ENCODE data around the gene KIF5B.
"Not testable (repeated sequence)": the region's sequence is repeated elsewhere in the genome, so short reads cannot be mapped to it uniquely, and the experiment has no call there.

Gene KIF5B

DNA sequence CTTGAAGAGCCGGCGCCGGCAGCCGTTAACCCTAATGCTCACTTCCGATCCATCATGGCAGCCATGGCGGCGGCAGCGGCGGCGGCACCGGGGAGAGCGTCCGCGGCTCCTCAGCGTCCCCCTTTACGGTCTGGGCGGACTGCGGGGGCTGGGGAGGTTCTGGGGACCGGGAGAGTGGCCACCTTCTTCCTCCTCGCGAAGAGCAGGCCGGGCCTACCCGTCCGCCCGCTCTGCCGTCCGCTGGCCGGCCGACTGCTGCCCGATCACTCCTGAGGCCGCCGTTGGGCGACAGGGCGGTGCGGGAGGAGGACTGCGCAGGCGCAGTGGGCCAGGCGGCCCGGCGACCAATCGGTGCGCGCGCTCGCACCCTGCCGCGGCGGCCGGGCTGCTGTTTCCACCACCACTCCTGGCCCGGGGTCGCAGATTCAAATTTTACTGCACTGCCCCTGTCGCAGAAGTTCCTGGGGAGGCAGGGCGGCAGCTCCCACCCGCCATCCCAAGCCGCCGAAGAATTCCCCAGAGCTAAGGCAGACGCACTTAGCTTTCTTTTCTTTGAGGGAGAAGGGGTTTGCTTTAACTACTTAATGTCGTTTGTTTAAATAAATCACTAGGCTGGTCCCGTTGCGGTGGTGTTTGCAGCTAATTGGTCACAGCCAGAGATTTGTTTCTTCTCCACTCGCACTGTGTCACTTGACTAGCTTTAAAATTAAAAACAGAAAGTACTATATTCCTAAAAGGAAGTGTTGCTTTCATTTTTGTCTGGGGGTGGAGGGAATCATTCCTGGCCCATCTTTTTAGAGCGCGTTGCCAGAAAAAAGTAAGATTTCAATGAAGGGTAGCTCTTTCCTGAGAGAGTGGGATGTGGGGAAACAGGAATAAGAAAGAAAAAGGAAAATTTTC, at the start of gene KIF5B:
Gene KIF5B, minus strand, starts transcription at position 290 of the 900 bp plus-strand sequence. CDS start 452 bp downstream, outside the sequence.
- no peak for FAIRE-seq
- peak; percentile 82 for DNase-seq (ENCODE audit: low spot score)

DNA sequence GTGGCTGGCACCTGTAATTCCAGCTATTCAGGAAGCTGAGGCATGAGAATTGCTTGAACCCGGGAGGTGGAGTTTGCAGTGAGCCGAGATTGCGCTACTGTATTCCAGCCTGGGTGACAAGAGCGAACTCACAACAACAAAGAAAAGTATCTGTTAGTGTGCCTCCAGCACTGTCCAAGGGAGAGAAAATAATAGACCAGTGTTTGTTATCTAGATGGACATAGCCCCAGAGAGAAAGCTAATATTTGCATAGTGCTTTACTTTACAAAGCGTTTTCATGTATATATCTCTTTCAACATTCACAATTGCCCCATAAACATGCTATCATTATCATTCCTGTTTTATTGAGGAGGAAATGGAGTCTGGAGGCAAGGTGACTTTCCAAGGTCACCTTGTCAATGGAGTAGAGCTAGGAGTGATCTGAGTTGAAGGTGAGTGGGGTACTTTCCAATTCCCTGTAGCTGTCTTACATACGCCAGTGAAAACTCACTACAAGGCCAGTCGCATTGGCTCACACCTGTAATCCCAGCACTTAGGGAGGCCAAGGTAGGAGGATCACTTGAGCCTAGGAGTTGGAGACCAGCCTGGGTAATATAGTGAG, 49.7 kb upstream of the KIF5B start:
- no peak for DNase-seq (ENCODE audit: low spot score)

DNA sequence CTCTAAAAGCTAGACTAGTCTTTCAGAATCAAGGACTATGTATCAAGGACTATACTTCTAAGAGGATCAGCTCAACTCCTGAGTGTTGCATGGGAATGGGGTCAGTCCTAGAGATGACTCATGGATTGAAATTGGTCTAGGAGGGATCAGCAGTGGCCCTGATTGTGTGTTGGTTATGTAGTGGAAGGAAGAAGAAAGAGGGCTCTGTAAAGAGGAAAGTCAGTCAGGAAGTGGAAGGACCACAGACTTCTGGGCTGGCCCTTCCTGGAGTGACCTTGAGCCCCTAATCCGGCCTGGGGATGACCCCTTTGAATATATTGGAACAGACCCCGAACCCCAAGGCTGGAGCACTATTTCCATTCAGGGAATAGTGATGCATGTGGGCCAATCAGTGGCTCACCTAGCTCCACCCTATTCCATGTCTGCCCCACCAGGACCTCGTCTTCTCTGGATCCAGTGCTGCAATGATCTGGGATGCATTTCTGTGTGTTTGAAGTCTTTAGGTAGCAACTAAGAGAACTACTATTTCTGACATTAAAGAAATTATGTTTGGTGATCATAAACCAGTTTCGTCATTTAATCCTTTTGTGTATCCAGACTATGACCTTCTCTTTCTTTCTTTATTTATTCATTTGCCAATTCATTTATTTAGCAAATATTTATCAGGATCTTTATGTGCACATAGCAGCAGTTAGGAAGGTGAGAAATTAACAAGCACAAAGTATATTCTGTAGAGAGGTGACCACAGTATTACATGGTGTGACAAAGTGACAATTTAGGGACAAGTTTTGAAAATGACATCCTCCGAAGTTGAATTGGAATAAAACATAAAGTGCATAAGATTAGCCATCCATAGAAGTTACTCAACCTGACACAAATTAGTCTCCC, 48.6 kb upstream of the KIF5B start:
- DNase-seq (ENCODE audit: low spot score) (no peak), FAIRE-seq (no peak)

More for the DNA sequence above, 49.7 kb upstream of the KIF5B start:
- FAIRE-seq = no peak

DNA sequence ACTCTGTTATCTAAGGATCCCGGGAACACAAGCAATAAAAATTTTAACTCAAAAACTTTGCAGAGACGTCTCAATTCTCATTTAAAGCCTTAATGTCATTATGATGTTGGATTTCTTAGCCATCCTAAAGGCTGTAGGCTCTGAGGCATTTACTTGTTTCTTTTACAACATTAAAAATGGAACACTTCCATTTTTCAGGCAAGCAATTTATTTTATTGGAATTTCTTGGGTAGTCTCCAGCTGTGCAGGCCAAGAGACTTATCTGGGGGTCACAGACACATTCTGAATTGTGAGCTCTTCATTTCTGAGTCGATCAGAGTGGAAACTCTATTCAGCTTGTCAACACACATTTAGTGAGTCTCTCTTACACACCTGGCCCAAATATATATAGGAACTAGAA, 48.0 kb upstream of the KIF5B start:
- DNase-seq (ENCODE audit: low spot score) (no peak), FAIRE-seq (no peak)

DNA sequence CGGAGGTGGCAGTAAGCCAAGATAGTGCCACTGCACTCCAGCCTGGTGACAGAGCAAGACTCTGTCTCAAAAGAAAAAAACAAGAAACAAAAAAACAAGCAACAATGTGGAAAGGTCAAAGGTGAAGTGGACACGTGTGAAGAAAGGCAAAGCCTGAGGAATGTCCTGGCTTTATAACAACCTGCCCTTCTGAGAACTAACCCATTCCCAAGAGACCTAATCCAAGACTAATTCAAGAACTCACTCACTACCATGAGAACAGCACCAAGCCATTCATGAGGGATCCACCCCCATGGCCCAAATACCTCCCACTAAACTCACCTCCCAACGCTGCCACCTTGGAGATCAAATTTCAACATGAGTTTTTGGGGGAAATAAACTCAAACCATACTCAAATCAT, 47.5 kb upstream of the KIF5B start:
- no peak for FAIRE-seq
- no peak for DNase-seq (ENCODE audit: low spot score)

DNA sequence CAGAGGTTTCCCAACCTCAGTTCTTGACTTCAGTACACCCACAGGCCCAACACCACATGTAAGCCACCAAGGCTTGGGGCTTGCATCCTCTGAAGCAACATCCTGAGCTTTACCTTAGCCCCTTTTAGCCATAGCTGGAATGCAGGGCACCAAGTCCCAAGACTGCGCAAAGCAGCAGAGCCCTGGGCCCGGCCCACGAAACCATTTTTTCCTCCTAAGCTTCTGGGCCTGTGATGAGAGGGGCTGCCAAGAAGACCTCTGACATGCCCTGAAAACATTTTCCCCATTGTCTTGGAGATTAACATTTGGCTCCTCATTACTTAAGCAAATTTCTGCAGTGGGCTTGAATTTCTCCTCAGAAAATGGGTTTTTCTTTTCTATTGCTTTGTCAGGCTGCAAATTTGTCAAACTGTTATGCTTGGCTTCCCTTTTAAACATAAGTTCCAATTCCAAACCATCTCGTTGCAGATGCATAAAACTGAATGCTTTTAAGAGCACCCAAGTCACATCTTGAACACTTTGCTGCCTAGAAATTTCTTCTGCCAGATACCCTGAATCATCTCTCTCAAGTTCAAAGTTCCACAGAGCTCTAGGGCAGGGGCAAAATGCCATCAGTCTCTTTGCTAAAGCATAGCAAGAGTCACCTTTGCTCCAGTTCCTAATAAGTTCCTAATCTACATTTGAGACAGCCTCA, 42.5 kb upstream of the KIF5B start:
- not testable (repeated sequence) for FAIRE-seq; DNase-seq (ENCODE audit: low spot score)

DNA sequence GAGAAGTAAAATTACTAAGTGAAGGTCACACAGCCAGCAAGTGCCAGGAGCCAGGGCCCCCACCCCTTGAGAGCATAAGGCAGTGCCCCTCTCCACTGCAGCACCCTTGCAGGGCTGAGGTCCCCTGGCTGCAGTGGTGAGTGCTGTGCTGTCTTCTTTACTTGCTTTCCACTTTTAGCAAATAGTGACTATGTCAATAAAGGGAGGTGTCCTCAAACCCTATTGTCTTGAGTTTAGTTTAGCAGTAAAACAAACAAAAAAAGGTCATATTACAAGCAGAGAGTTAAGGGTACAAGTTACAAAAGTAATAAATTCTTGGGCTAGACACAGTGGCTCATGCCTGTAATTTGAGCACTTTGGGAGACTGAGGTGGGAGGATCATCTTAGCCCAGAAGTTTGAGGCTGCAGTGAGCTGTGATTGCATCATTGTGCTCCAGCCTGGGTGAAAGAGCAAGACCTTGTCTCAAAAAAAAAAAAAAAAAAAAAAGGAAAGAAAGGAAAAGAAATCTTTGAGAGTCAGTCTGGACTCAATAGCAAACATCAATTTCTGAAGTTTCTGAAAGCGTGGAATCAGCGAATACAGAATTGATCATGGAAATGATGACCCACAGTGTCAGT, 39.0 kb upstream of the KIF5B start:
- no peak for FAIRE-seq
- no peak for DNase-seq (ENCODE audit: low spot score)

DNA sequence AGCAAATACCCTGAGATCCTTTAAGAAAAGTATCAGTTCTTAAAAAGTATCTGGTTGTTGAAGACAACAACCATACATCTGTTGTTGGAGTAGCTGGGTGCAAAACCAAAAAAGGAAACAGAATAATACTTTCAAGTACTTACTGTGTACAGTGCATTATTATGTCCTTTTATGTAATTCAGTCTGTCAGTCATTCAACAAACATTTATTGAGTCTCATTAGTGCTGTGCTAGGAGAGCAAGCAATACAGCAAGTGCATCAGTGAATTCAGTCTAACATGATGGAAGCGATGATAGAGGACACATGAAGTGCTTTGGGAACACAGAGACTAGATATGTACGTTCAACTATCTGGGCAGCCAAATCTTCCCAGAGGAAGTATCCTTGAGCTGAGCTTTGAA, 37.4 kb upstream of the KIF5B start:
- no peak for FAIRE-seq

DNA sequence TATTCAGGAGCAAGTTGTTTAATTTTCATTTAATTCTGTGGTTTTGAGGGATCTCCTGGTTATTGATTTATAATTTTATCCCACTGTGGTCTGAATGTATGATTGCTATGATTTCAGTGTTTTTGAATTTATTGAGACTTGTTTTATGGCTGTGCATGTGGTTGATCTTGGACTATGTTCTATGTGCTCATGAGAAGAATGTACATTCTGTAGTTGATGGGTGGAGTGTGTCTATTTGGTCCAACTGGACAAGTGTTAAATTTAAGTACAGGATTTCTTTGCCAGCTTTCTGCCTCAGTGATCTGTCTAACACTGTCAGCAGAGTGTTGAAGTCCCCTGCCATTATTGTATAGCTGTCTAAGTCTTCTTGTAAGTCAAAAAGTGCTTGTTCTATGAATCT, 34.8 kb upstream of the KIF5B start:
- no peak for FAIRE-seq
- DNase-seq (ENCODE audit: low spot score) = no peak

More for the DNA sequence above, 37.4 kb upstream of the KIF5B start:
- DNase-seq (ENCODE audit: low spot score) = no peak

DNA sequence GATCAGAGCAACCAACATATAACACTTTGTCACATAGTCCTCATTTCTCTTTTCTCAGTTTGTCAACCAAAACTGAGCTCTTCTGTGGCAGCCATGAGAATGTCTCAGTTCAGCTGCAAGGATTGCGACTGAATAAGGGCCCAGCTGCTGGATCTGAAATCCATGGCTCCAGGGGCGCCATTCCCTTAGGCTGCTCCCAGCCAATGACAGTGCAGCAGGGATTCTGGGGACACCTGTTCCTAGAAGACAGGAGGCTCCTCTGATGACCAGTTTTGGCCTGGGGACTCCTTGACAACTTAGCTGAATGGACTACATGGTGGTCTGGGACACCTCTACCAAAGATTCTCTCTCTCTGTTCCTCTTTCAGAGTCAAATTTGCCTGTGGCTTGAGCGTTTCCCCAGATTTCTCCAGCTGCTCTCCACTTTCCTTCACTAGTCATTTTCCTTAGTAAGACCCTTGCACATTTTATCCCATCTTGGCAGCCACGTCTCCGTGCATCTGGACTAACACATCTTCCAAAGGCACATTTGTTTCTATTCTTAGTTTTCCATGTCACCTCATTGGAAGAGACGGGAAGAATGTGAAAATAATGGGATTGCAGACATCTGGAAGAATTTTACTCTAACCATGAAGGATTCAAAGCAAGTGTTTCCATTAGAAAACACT, 28.1 kb upstream of the KIF5B start:
- FAIRE-seq (no peak), DNase-seq (ENCODE audit: low spot score) (no peak)

DNA sequence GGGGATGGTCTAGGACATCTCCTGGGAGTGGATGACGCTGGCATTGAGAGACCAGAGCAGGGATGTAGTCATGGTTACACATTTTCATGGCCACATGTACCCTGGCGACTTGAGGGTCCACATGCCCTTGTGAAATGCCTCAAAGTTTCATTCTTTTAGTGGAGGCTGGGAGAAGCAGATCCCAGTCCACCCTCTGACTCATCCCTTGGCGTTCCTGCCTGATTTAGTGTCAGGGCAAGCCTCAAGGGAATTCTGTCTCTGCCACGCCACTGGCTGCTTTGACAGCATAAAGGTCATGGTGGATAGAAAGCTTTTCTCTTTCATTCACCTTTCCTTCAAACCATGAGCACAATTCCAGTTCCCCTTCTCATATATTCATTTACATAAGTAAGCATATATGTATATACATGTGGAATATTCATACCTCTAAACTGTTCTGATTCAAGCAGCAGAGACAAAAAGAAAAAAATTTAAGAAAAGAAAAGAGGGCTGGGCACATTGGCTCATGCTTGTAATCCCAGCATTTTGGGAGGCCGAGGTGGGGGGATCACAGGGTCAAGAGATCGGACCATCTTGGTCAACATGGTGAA, 21.8 kb upstream of the KIF5B start:
- DNase-seq (ENCODE audit: low spot score) (no peak), FAIRE-seq (no peak)

DNA sequence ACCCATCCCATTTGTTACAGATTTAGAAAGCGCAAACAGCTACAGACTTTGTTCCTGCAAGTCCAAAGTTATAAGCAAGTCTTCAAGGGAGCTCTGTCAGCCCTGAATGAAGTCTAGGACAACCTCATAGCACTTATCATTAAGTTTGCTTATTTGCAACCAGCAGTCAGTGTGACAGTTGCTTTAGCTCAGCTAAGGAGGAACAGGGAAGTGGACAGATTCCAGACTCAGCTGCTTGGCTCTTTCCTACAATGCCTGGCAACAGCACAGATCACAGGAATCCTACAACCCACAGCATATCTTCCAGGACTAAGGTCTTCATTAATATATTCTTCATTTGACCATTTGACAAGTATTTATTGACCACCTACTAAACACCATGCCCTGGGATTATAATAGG, 17.4 kb upstream of the KIF5B start:
- DNase-seq (ENCODE audit: low spot score) (no peak), FAIRE-seq (no peak)

DNA sequence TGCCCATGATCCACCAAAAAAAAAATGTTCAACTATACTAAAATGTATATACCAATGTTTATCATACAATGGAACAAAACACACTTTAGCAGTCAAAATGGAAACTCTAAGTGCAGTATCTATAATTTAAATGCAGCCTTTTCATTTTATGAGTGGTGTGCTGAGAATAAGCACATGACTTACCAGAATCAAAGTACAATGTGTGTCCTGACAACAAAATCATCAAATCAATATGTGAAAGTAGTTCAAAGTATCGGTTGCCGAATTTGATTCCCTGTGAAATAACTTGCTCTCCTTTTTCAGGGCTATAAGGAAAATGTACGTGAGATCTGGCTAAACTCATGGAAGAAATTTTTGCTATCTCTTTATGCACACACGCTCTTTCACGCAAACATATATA, 16.9 kb upstream of the KIF5B start:
- FAIRE-seq (no peak), DNase-seq (ENCODE audit: low spot score) (no peak)

DNA sequence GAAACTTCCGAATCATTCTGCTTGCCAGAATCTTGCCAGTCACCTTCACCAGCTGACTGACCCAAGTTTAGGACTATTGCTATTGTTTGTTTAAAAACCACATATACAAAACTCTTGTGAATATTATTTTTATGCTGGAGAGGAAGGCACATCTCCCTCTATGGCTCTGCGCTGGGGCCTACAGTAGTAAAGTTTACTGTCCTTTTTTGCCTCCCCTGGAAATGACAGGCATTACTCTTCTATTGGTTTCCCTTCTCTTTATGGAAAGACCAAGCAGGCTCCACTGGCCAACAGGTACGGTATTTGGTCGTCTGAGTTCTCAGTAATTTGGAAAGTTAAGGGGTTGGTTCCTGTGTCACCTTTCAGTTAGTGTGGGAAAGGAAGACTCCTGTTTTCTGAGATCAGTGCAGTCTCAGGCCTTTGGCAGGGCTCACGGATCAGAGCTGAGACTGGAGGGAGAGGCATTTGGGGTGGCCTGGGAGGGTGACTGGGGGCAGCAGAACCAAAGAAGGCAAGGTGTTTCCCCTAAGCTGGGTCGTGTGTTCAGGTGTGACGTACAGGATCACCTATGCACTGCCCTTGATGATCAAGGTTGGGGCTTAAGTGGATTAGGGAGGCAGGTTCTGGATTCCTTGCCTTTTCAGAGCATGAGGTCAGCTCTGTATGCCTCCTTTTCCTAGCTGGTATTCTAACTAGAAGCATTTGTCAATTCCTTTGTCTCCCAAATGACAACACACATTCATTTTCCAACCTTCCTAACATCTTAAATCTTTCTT, 16.0 kb upstream of the KIF5B start:
- DNase-seq (ENCODE audit: low spot score) (no peak), FAIRE-seq (no peak)

DNA sequence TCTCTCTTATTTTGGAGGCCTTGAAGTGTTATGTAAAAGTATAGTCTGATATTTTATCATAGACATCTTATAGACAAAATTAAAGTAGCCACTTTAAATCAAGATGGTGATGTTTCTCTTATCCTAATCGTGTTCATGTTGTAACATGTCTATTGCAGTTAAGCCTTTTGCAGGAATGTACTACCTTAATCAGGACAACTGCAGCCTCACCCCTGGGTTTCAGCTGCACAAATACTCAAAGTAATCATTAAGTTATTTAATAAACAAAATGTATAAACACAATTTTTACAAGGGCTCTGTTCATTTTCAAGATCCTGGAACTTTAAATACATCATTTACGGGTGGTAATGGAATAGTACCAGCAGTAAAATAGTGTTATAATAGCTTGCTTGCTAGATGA, 14.4 kb upstream of the KIF5B start:
- no peak for DNase-seq (ENCODE audit: low spot score)
- FAIRE-seq = no peak

DNA sequence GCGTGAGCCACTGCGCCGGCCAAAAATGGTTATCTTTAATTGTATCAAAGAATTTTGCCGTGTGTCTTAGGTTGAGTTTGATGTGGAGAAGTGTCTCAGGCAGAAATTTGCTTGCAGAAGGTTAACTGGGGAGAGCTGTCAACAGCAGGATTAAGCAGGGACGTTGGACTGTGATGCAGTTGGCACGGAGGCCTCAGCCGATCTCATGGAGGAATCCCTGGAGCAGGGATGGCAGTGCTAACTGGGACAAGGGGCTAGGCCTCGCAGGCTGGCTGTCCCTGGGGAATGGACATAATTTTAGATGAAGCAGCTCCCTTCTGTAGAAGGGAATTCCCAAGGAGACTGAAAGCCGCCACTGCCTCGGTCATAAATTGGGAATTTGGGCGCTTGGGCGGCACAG, 12.3 kb upstream of the KIF5B start:
- DNase-seq (ENCODE audit: low spot score) = no peak
- FAIRE-seq = no peak

DNA sequence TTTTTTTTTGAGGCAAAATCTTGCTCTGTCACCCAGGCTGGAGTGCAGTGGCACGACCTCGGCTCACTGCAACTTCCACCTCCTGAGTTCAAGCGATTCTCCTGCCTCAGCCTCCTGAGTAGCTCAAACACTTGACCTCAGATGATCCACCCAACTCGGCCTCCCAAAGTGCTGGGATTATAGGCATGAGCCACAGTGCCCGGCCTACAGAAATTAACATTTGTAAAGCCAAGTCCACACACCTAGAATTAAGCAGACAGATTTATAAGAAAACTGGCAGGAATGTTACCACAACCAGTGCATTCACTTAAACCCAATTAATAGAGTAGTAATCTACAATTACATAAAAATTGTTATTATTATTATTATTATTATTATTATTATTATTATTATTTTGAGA, 11.7 kb upstream of the KIF5B start:
- not testable (repeated sequence) for FAIRE-seq; DNase-seq (ENCODE audit: low spot score)

DNA sequence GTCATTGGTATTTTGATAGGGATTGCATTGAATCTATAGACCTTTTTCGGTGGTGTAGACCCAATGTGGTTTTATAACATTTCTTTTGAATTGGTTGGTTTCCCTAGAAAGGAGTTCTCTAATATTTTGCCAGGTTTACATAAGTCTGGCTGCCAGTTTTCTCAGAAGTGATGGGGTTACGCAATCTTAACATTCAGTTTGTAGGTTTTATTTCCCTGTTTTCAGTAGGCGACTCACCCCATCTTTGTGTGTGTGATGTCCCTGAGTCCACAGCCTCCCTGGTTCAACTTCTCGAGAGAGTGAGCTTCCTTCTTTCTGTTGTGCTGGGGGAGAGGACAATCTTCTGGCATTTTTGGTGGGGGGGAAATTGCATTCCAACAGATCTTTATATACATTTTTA, 9.6 kb upstream of the KIF5B start:
- DNase-seq (ENCODE audit: low spot score) (no peak), FAIRE-seq (no peak)

DNA sequence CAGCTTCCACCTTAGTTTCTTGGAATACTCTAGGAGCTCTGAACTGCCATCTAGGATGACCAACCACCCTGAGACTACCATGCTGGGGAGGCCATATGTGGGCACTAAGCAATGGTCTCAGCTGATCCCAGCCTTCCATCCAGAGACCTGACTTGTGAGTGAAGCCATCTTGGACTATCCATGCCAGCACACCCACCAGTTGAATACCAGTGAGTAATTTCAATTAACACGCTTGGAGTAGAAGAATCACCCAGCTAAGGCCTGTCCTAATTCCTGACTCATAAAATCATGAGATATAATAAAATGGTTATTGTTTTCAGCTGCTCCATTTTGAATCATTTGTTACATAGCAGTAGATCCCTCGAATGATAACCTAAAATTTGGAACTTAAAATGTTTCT, 5.2 kb upstream of the KIF5B start:
- no peak for FAIRE-seq

More for the DNA sequence above, 5.2 kb upstream of the KIF5B start:
- DNase-seq (ENCODE audit: low spot score) = no peak
